ENCODE data around the gene DOCK10. TPM values are rescaled to one million over a fixed set of nuclear protein-coding genes. Genes with fewer than 3 reads are reported as not detected.

Gene DOCK10
- total RNA-seq, 2 experiments from 2014 or later, result 40.8 to 68.2 TPM

- Histone ChIP-seq H3K9me3 (ENCODE audit: low read length) (no peaks in the 10 kb centered on the region), H3K4me3 (ENCODE audit: low read depth, low read length, poor library complexity, severe bottlenecking) (no peak overlapping the region), H3K79me2 (ENCODE audit: insufficient read depth, low read depth, low read length) (no peaks in the 10 kb centered on the region), H3K4me1 (ENCODE audit: insufficient read depth, low read length, poor library complexity, severe bottlenecking) (no peaks in the 10 kb centered on the region), H4K20me1 (ENCODE audit: insufficient read depth, low read length) (no peaks in the 10 kb centered on the region), H3K9me2 (ENCODE audit: insufficient read depth, low read length) (no peaks in the 10 kb centered on the region), H3K36me3 (ENCODE audit: insufficient read depth, low read length) (peaks cover 87% of the 10 kb centered on the region), H3K4me2 (ENCODE audit: low read length) (no peak overlapping the region), H3K27ac (ENCODE audit: low read depth, low read length, poor library complexity, severe bottlenecking) (no peak overlapping the region), H2AFZ (ENCODE audit: low read length) (no peak overlapping the region)
- CTCF ChIA-PET (ENCODE audit: unreplicated experiment), result no interaction called here
- POLR2A ChIA-PET, result interaction anchor here (1.7 kb wide), 1 partner anchor 8 kb away, joined by 5 read pairs; no protein-coding TSS in a partner anchor
- intact Hi-C loops (cut with micrococcal nuclease; ENCODE audit: unreplicated experiment), result no loop called here
- no peak for TF ChIP-seq EZH2phosphoT487 (IDR thresholded peaks at IDR 0.05; ENCODE audit: borderline replicate concordance, low read depth, low read length)
- no TSS peak for BruUV-seq (replicated peaks)
- no peak for DNase-seq (ENCODE audit: low spot score)
Measured at GRCh38 chr2:224883172-224883516, 159.1 kb downstream of the DOCK10 start.

GRCh38 chr2:224882291-224883171 is 159.7 kb downstream of the DOCK10 start:
- ChIA-PET POLR2A (interaction anchor here (0.7 kb wide), 1 partner anchor 87 kb away, joined by 3 read pairs; no protein-coding TSS in a partner anchor), CTCF (ENCODE audit: unreplicated experiment) (no interaction called here)
- Histone ChIP-seq H3K27ac (ENCODE audit: low read depth, low read length, poor library complexity, severe bottlenecking) (no peak overlapping the region), H3K9me3 (ENCODE audit: low read length) (no peaks in the 10 kb centered on the region), H3K4me3 (ENCODE audit: low read depth, low read length, poor library complexity, severe bottlenecking) (no peak overlapping the region), H3K9me2 (ENCODE audit: insufficient read depth, low read length) (no peaks in the 10 kb centered on the region), H4K20me1 (ENCODE audit: insufficient read depth, low read length) (no peaks in the 10 kb centered on the region), H2AFZ (ENCODE audit: low read length) (no peak overlapping the region), H3K4me1 (ENCODE audit: insufficient read depth, low read length, poor library complexity, severe bottlenecking) (no peaks in the 10 kb centered on the region), H3K4me2 (ENCODE audit: low read length) (no peak overlapping the region), H3K36me3 (ENCODE audit: insufficient read depth, low read length) (peaks cover 87% of the 10 kb centered on the region), H3K79me2 (ENCODE audit: insufficient read depth, low read depth, low read length) (no peaks in the 10 kb centered on the region)
- BruUV-seq (replicated peaks), result no TSS peak
- DNase-seq (ENCODE audit: low spot score), result no peak
- intact Hi-C loops (cut with micrococcal nuclease; ENCODE audit: unreplicated experiment), result no loop called here
- TF ChIP-seq EZH2phosphoT487 (IDR thresholded peaks at IDR 0.05; ENCODE audit: borderline replicate concordance, low read depth, low read length) (no peak), CTCF (conservative IDR thresholded peaks at IDR 0.05; ENCODE audit: low read length) (no peak)

GRCh38 chr2:224881846-224882245 is 160.4 kb downstream of the DOCK10 start:
- Histone ChIP-seq H4K20me1 (ENCODE audit: insufficient read depth, low read length) (no peaks in the 10 kb centered on the region), H3K27ac (ENCODE audit: low read depth, low read length, poor library complexity, severe bottlenecking) (no peak overlapping the region), H3K9me2 (ENCODE audit: insufficient read depth, low read length) (no peaks in the 10 kb centered on the region), H3K4me2 (ENCODE audit: low read length) (no peak overlapping the region), H3K4me1 (ENCODE audit: insufficient read depth, low read length, poor library complexity, severe bottlenecking) (no peaks in the 10 kb centered on the region), H3K79me2 (ENCODE audit: insufficient read depth, low read depth, low read length) (no peaks in the 10 kb centered on the region), H2AFZ (ENCODE audit: low read length) (no peak overlapping the region), H3K9me3 (ENCODE audit: low read length) (no peaks in the 10 kb centered on the region), H3K36me3 (ENCODE audit: insufficient read depth, low read length) (peaks cover 91% of the 10 kb centered on the region), H3K4me3 (ENCODE audit: low read depth, low read length, poor library complexity, severe bottlenecking) (no peak overlapping the region)
- ChIA-PET CTCF (ENCODE audit: unreplicated experiment) (no interaction called here), POLR2A (interaction anchor here (0.5 kb wide), 1 partner anchor 58 kb away, joined by 4 read pairs; no protein-coding TSS in a partner anchor)
- intact Hi-C loops (cut with micrococcal nuclease; ENCODE audit: unreplicated experiment), result no loop called here
- TF ChIP-seq CTCF (conservative IDR thresholded peaks at IDR 0.05; ENCODE audit: low read length), result no peak
- TF ChIP-seq EZH2phosphoT487 (IDR thresholded peaks at IDR 0.05; ENCODE audit: borderline replicate concordance, low read depth, low read length), result no peak
- DNase-seq (ENCODE audit: low spot score), result no peak
- BruUV-seq (replicated peaks), result no TSS peak
